Nephron progenitor cell (in vitro differentiated cells): Measurements from ENCODE around the gene PALLD.
A peak's percentile ranks its signal among the peaks of the same experiment; 100 is the strongest.

Experiments used
- DNase-seq: peaks from one replicate; pipeline ENCODE4 v3.0.0; 2021
- H3K27ac Mint-ChIP-seq: 2 replicates; pipeline ENCODE4 v1.8.0; 2021; ENCODE audit warnings: mild to moderate bottlenecking, moderate library complexity, mixed read lengths
- H3K27me3 Mint-ChIP-seq: 2 replicates; pipeline ENCODE4 v1.8.0; 2021; ENCODE audit warnings: mild to moderate bottlenecking, low read depth, mixed read lengths; ENCODE audit not compliant: poor library complexity
- H3K36me3 Mint-ChIP-seq: 2 replicates; pipeline ENCODE4 v1.8.0; 2021; ENCODE audit warnings: low read depth, mixed read lengths
- H3K4me1 Mint-ChIP-seq: 2 replicates; pipeline ENCODE4 v1.8.0; 2021; ENCODE audit warnings: mixed read lengths
- H3K4me3 Mint-ChIP-seq: 2 replicates; pipeline ENCODE4 v1.8.0; 2021; ENCODE audit warnings: mild to moderate bottlenecking, moderate library complexity, mixed read lengths
- H3K9me3 Mint-ChIP-seq: 2 replicates; pipeline ENCODE4 v1.8.0; 2021; ENCODE audit warnings: mild to moderate bottlenecking, moderate library complexity, mixed read lengths
- CTCF ChIP-seq: fragments of 200-600 bp; sonication (generic); IDR thresholded peaks from 2 replicates; pipeline ENCODE4 v1.5.0; 2021; ENCODE audit warnings: antibody characterized with exemption

PALLD gene

GRCh38 chr4:168585168-168586091 is 88.6 kb downstream of the PALLD start:
- H3K9me3 Mint-ChIP-seq = peaks cover 22% of the 10 kb centered on the region
- no peaks in the 10 kb centered on the region for H3K27me3 Mint-ChIP-seq
- peak; percentile 59 for TF ChIP-seq CTCF
- DNase-seq = peak; percentile 74
- H3K27ac Mint-ChIP-seq = no peak overlapping the region
- H3K4me1 Mint-ChIP-seq = peaks cover 32% of the 10 kb centered on the region
- H3K36me3 Mint-ChIP-seq = peaks cover 13% of the 10 kb centered on the region
- H3K4me3 Mint-ChIP-seq = no peak overlapping the region

GRCh38 chr4:168586926-168587325 is 90.1 kb downstream of the PALLD start:
- no peak for DNase-seq
- H3K9me3 Mint-ChIP-seq = peaks cover 9% of the 10 kb centered on the region
- no peak overlapping the region for H3K27ac Mint-ChIP-seq
- peaks cover 32% of the 10 kb centered on the region for H3K4me1 Mint-ChIP-seq
- peaks cover 7% of the 10 kb centered on the region for H3K36me3 Mint-ChIP-seq
- no peak for TF ChIP-seq CTCF
- no peak overlapping the region for H3K4me3 Mint-ChIP-seq
- no peaks in the 10 kb centered on the region for H3K27me3 Mint-ChIP-seq

GRCh38 chr4:168587411-168588125 is 90.7 kb downstream of the PALLD start:
- Mint-ChIP-seq H3K9me3 (peaks cover 2% of the 10 kb centered on the region), H3K27me3 (no peaks in the 10 kb centered on the region), H3K4me3 (no peak overlapping the region), H3K27ac (no peak overlapping the region), H3K36me3 (peaks cover under 1% of the 10 kb centered on the region), H3K4me1 (peaks cover 32% of the 10 kb centered on the region)
- DNase-seq = no peak
- TF ChIP-seq CTCF = no peak

- Mint-ChIP-seq H3K4me3 (no peak overlapping the region), H3K4me1 (peaks cover 32% of the 10 kb centered on the region), H3K27me3 (no peaks in the 10 kb centered on the region), H3K36me3 (no peaks in the 10 kb centered on the region), H3K9me3 (no peaks in the 10 kb centered on the region), H3K27ac (no peak overlapping the region)
- DNase-seq = no peak
- TF ChIP-seq CTCF = no peak
Measured at GRCh38 chr4:168588916-168589531, 92.2 kb downstream of the PALLD start.

- no peaks in the 10 kb centered on the region for H3K36me3 Mint-ChIP-seq
- H3K9me3 Mint-ChIP-seq = no peaks in the 10 kb centered on the region
- DNase-seq = no peak
- no peak overlapping the region for H3K27ac Mint-ChIP-seq
- no peak for TF ChIP-seq CTCF
- H3K4me1 Mint-ChIP-seq = peaks cover 5% of the 10 kb centered on the region
- no peak overlapping the region for H3K4me3 Mint-ChIP-seq
- H3K27me3 Mint-ChIP-seq = no peaks in the 10 kb centered on the region
Measured at GRCh38 chr4:168592676-168593075, 95.8 kb downstream of the PALLD start.
